Cortex of kidney (tissue), 1 donor: Measurements from ENCODE around the gene SEMA3D.

Source experiments
- DNase-seq: peaks from one replicate; lab custom pipeline; 2025; lab: John Stamatoyannopoulos, UW

The SEMA3D gene

DNA sequence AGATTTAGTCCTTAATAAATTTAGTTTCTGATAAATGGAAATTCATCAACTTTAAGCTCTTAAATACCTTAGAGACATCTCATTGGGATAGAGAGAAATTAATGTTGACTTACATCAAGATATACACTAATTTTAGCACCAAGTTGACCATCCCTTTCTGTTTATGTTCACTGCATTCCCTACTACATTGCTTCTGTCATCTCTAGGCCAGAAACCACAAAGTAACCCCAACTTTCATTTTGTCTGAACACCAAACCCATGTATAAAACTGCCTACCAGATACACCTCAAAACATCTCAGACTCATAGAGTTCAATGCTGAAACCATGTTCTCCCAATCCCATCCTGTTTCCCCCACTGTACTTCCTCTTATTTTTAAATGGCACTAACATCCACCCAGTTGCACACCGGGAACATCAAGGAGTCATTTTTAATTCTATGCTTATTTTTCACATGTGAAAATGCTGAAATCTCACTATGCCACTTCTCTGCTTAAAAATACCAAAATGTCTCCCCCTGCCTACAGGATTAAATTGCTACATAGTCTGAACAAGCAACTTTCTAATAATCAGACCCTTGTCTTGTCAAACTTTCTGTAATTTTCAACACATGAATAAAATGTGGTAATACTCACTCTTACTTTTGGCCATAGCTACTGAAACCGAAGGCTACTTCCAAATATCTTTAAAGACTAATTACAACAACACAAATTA, 201.6 kb downstream of the SEMA3D start:
- no peak for DNase-seq

DNA sequence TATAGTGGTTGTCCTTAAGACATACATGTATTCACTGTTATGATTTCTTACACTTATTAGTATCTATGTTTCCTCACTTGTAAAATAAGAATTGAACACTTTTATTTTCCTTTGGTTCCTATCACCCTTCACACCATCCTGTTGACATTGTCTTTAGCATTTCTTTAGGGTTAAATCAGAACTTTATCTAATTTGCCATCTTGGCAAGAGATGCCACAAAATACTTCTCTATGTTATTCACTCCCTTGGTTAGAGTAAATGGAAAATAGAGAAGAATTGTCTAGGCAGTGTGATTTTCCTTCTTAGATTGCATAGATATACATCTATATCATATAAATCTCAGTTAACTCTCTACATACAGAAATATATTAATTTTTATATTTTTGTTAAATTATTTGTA, 204.7 kb downstream of the SEMA3D start:
- DNase-seq, result no peak

DNA sequence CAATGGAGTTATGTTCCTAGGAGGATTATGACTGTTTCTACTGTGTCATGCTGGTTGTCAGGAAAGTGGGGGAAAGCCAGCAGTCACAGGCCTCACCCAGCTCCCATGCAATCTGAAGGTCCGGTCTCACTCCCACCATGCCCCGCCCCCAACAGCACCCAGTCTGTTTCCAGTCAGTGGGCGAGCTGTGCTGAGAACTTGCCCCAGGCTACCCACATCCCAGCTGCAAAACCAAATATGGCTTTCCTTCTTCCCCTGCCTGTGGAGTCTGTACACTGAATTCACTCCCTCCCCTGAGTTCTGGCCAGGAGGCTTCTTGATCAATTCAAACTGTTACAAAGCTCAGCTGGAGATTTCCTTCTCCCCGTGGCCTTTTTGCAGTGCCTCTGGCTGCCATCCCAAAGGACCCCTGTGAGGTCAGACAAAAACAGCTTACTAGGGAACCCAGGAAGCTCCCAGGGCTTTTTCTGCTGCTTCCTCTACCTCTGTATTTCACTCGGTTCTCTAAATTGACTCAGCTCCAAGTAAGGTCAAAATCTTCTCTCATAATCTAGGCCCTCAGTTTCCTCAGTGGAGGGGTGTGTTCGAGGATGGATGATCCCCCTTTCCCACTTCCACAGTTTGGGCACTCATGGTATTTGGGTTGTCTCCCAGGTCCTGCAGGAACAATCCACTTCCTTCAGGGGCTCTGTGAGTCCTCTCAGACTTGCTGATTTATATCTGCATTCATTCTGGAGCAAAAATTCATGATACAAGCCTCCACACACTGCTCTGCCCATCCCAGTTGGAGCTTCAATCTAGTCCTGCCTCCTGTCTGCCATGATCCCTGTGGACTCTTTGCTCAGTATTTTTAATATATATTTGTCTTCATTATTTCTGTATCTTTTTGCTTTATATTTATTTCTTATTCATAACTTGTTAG, 205.5 kb downstream of the SEMA3D start:
- no peak for DNase-seq

DNA sequence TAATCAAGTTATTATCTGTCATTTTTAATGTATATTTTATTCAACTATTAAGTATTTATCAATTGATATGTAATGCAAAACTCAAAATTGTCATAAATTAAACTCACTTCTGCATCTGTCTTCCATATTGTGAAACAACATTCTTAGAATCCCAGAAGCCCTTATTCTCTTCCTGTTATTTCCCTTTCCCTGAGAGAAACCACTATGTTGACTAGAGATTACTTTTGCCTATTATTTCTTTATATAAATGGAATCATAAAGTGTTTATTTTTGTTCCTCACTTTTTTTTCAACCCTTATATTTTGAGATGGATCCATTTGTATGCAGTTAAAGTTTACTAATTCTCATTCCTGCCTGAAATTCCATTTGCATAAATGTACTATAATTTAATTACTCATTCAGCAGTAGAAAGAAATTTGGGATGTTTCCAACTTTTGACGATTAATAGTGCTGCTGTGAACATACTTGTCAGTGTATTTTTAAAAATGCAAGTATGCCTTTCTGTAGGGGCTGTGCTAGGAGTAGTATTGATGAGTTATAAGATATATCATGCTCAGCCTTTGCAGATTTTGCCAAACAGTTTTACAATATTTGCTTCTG, 211.2 kb downstream of the SEMA3D start:
- no peak for DNase-seq

DNA sequence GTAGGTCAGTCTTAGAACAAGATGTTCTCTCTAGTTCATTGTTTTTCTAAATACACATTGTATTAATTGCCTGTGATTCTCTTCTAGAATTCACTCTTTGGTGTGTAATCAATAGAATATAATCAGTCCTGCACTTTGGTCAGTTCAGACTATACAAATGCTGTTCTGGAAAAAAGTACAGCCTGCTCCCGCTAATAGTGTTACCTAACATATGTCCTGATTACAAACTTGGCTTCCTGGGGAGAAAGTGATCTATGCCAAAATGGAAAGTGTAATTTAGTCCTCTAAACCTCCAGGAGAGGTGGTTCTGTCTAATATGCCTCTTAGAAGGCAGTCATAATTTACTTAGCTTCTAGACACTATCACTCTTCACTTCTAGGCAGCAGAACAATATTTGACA, 215.5 kb downstream of the SEMA3D start:
- DNase-seq, result no peak

DNA sequence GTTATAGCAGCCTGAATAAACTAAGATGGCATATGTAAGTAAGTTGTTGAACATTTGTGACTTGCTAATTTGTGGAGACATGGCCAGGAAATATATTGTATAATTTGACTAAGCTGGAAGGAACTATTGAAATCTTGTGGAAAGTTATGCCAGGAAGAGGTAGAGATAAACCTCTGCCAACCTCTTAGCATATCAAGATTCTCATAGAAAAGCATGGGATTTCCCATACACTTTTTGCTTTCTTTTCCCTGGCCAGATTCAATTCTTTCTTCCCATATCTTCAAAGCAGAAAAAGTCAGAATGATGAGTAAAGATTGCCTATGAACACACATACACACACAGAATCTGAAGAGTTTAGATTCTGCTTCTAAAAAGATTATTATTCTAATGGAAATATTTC, 216.2 kb downstream of the SEMA3D start:
- DNase-seq, result no peak

DNA sequence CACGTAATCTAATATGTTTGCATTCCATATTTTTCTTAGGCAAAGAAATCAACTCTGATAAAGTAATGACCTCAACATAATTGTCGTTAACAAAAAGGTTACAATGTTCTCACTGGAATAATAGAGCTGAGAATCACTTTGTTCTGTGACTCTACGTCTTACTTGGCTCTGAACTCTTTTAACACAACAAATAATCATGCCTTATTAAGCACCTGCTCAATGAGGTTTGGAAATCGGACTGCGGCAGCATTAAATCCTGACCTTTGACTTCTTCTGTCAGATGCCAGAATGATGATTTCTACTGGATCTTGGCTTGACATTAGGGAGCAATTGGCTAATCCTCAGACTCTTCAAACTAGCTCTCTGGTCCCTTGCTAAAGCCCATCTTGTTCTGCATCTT, 233.6 kb downstream of the SEMA3D start:
- no peak for DNase-seq

DNA sequence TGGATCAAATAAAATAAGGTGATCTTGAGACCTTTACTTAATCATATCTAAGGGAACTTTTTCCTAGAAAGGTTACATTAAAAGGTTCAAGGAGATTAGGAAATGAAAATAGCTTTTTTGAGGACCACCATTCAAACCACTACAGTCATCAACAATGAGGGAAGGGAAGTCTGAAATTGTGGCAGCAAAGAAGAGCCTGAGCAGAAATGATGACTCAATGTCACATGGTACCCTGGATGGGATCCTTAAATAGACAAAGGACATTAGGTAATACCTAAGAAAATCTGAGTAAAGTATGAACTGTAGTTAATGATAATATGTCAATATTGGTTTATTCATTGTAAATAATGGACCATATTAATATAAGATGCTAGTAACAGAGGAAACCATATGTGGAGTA, 236.0 kb downstream of the SEMA3D start:
- no peak for DNase-seq

DNA sequence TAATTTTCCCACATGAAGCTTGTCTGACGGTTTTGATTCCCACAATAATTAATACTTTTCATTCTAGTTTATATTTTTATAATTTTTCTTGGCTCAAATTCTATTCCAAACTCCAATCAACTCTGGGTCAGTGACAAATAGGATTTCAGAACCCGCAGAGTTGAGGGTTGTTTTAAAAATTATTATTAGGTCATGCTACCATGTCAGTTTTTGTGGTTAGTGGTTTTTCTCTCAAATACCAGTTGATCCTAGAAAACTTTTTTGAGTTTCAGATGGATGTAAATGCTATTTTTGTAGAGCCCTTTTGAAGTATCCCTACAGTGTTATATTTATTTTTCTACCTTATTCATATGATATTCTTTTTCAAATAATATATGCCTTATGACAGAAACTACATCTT, 237.4 kb downstream of the SEMA3D start:
- no peak for DNase-seq

DNA sequence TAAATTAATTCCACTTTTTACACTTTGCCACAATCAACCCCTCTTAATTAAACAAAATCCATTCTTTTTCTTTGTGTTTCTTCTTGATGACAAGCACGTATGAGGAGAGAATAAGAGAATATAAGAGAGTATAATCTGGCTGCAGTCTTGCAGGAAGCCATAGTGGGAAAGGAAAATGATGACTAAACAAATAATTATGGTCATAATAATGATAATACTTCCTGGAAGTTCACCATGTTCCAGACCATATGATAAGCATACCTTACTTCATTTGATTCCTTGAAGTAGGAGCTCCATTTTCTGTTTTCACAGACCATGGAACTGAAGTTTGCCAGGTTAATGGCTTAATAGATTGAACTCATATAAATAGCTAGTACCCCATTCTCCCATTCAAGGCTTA, 237.8 kb downstream of the SEMA3D start:
- DNase-seq, result no peak

DNA sequence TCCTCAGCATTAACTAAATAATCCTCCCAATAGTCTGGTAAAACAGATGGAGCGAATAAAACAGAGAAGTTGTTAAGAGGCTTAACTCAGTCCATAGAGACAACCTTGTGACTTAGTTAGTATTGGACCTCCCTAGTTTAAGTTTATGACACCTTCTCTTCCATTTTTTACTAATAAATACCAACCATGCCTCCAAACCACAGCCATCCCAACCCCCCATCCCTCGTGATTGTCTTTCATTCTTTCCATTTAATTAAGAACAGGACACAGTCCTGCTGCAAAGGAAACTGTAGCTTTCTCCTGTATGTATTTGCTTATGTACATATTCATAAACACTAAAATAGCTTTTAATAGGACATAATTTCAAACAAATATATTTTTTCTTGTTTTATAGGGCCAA, 238.2 kb downstream of the SEMA3D start:
- DNase-seq, result no peak

DNA sequence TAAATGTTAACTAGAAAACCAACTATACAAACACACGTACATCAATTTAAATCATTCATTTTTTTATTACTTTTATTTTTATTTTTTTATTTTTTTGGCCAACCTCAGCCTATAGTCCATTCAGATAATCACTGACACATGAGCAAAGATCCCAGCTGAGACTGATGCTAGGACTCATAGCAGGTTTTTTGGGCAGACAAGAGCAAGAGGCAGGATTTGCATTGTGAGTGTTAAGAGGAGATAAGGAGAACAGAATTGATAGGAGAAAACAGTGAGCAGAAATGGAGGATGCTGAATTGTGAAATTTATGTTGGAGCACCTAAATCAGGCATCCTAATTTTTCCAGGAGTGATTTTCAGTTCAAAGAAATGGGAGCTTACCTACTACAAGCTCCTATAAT, 240.3 kb downstream of the SEMA3D start:
- DNase-seq, result no peak
